SU-DHL-6 (cell line): ENCODE results near the gene NANOS1.

Source experiments
- H2AFZ ChIP-seq: fragments of 200-600 bp; sonication (generic); 2 replicates; pipeline ENCODE4 v1.6.1; 2014; ENCODE audit warnings: low read depth, mild to moderate bottlenecking, moderate library complexity, mixed read lengths, antibody characterized with exemption, low read length; ENCODE audit not compliant: severe bottlenecking
- H3F3A ChIP-seq: fragments of 200-600 bp; shearing (Covaris generic); 2 replicates; pipeline ENCODE4 v1.6.0; 2016; ENCODE audit warnings: antibody characterized with exemption, mild to moderate bottlenecking; ENCODE audit not compliant: insufficient read depth
- H3K27ac ChIP-seq: fragments of 200-600 bp; sonication (generic); 2 replicates; pipeline ENCODE4 v1.5.1; 2016; ENCODE audit warnings: low read depth, mild to moderate bottlenecking, low read length, moderate library complexity, mixed read lengths
- H3K27me3 ChIP-seq: fragments of 200-600 bp; sonication (generic), shearing (Covaris generic); 2 replicates; pipeline ENCODE4 v1.6.0; 2014; ENCODE audit warnings: mild to moderate bottlenecking, low read length
- H3K36me3 ChIP-seq: fragments of 200-600 bp; sonication (generic); 2 replicates; pipeline ENCODE4 v1.6.1; 2014; ENCODE audit warnings: mild to moderate bottlenecking, low read length, mixed read lengths
- H3K4me2 ChIP-seq: fragments of 300-600, 200-600 bp; shearing (Covaris generic), sonication (generic); 2 replicates; pipeline ENCODE4 v1.6.0; 2014; ENCODE audit warnings: low read length, low read depth, mild to moderate bottlenecking; ENCODE audit not compliant: poor library complexity, severe bottlenecking
- H3K4me3 ChIP-seq: fragments of 200-600 bp; sonication (generic); 2 replicates; pipeline ENCODE4 v1.5.1; 2014; ENCODE audit warnings: antibody characterized with exemption, low read length, mild to moderate bottlenecking, mixed read lengths; ENCODE audit not compliant: insufficient read depth, poor library complexity, severe bottlenecking
- H3K79me2 ChIP-seq: fragments of 200-600 bp; sonication (generic); 2 replicates; pipeline ENCODE4 v1.6.1; 2014; ENCODE audit warnings: mild to moderate bottlenecking, low read length, moderate library complexity; ENCODE audit not compliant: insufficient read depth
- H3K9ac ChIP-seq: fragments of 200-600 bp; sonication (generic); 2 replicates; pipeline ENCODE4 v1.7.0; 2014; ENCODE audit warnings: mild to moderate bottlenecking, low read length
- H3K9me2 ChIP-seq: fragments of 200-600 bp; sonication (generic); replicated peaks from 2 replicates; pipeline ENCODE4 v1.6.1; 2014; ENCODE audit warnings: low read length; ENCODE audit not compliant: insufficient read depth
- H3K9me3 ChIP-seq: fragments of 200-600 bp; sonication (generic); 2 replicates; pipeline ENCODE4 v1.6.1; 2014; ENCODE audit warnings: low read length, mixed read lengths; ENCODE audit not compliant: insufficient read depth
- H4K20me1 ChIP-seq: fragments of 200-600 bp; sonication (generic); 2 replicates; pipeline ENCODE4 v1.6.1; 2014; ENCODE audit warnings: low read depth, mild to moderate bottlenecking, antibody characterized with exemption, low read length, moderate library complexity, mixed read lengths
- EZH2phosphoT487 ChIP-seq: fragments of 200-600 bp; sonication (generic), shearing (Covaris generic); conservative IDR thresholded peaks from 2 replicates; pipeline ENCODE4 v1.6.1; 2018; ENCODE audit warnings: mild to moderate bottlenecking, antibody characterized with exemption, low read length, moderate library complexity, mixed read lengths
- TF ChIP-seq, protein P1 (sequence below): fragments of 200-600 bp; sonication (generic); IDR thresholded peaks from one replicate; pipeline ENCODE4 v1.5.1; 2017; ENCODE audit warnings: antibody characterized with exemption, mild to moderate bottlenecking, low read length, moderate library complexity; ENCODE audit not compliant: insufficient read depth, poor library complexity, severe bottlenecking

NANOS1 gene

DNA sequence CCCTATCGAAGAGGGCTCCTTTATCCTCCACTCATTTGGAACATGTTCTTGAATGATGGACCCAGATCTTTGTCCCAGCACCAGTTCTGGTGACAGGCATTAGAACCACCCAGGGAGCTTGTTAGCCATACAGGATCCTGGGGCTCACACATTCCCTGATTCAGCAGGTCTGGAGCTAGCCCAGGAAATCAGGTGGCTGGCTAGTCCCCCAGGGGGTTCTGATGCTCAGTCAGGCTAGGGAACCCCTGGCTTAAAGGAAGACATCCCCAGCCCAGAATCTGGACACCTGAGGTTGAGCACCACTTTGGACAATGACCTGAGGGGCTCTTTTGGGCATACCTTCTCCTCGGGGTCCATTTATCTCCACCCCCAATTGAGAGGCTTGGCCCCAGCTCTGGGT lies 37.0 kb upstream of the NANOS1 start:
- Histone ChIP-seq H3K4me2 (no peak overlapping the region), H3K36me3 (no peaks in the 10 kb centered on the region), H3K27me3 (no peaks in the 10 kb centered on the region), H3K9me3 (no peaks in the 10 kb centered on the region), H4K20me1 (no peaks in the 10 kb centered on the region), H3F3A (no peaks in the 10 kb centered on the region), H2AFZ (no peak overlapping the region), H3K79me2 (no peaks in the 10 kb centered on the region), H3K9ac (no peak overlapping the region), H3K4me3 (no peak overlapping the region), H3K9me2 (no peaks in the 10 kb centered on the region), H3K27ac (no peak overlapping the region)
- TF ChIP-seq, protein P1, sequence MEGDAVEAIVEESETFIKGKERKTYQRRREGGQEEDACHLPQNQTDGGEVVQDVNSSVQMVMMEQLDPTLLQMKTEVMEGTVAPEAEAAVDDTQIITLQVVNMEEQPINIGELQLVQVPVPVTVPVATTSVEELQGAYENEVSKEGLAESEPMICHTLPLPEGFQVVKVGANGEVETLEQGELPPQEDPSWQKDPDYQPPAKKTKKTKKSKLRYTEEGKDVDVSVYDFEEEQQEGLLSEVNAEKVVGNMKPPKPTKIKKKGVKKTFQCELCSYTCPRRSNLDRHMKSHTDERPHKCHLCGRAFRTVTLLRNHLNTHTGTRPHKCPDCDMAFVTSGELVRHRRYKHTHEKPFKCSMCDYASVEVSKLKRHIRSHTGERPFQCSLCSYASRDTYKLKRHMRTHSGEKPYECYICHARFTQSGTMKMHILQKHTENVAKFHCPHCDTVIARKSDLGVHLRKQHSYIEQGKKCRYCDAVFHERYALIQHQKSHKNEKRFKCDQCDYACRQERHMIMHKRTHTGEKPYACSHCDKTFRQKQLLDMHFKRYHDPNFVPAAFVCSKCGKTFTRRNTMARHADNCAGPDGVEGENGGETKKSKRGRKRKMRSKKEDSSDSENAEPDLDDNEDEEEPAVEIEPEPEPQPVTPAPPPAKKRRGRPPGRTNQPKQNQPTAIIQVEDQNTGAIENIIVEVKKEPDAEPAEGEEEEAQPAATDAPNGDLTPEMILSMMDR, result no peak
- no peak for TF ChIP-seq EZH2phosphoT487

- no peak overlapping the region for H3K9ac ChIP-seq
- H3K27me3 ChIP-seq, result no peaks in the 10 kb centered on the region
- no peak overlapping the region for H3K4me3 ChIP-seq
- no peaks in the 10 kb centered on the region for H3F3A ChIP-seq
- H4K20me1 ChIP-seq, result no peaks in the 10 kb centered on the region
- no peaks in the 10 kb centered on the region for H3K36me3 ChIP-seq
- no peaks in the 10 kb centered on the region for H3K9me2 ChIP-seq
- no peaks in the 10 kb centered on the region for H3K79me2 ChIP-seq
- H3K27ac ChIP-seq, result no peak overlapping the region
- no peaks in the 10 kb centered on the region for H3K9me3 ChIP-seq
- no peak overlapping the region for H3K4me2 ChIP-seq
- no peak overlapping the region for H2AFZ ChIP-seq
- no peak for TF ChIP-seq EZH2phosphoT487
- TF ChIP-seq, protein P1, result no peak
These were observed 36.3 kb upstream of the NANOS1 start for GRCh38 chr10:118993214-118993613.

GRCh38 chr10:118994321-118994720 lies 35.2 kb upstream of the NANOS1 start:
- Histone ChIP-seq H3K9me3 (no peaks in the 10 kb centered on the region), H3K9ac (no peak overlapping the region), H3K36me3 (no peaks in the 10 kb centered on the region), H3K4me3 (no peak overlapping the region), H3K27me3 (no peaks in the 10 kb centered on the region), H3K4me2 (no peak overlapping the region), H3K9me2 (no peaks in the 10 kb centered on the region), H3F3A (no peaks in the 10 kb centered on the region), H3K27ac (no peak overlapping the region), H2AFZ (no peak overlapping the region), H4K20me1 (no peaks in the 10 kb centered on the region), H3K79me2 (no peaks in the 10 kb centered on the region)
- TF ChIP-seq, protein P1, result no peak
- no peak for TF ChIP-seq EZH2phosphoT487
